ENCODE results near the gene CRIP2. TPM values are rescaled to one million over a fixed set of nuclear protein-coding genes. Genes with fewer than 3 reads are reported as not detected.

CRIP2 gene
- total and polyA plus RNA-seq, 2 donors (not counting 3 experiments of a cell fraction or from before 2014, with no cell fraction given), result 322 to 954 TPM

- ChIA-PET CTCF (no interaction called here), POLR2A (no interaction called here)
- Histone ChIP-seq H3K27ac (ENCODE audit: insufficient read depth, low read depth, low read length) (no peak overlapping the region), H2AFZ (ENCODE audit: low read depth, low read length) (no peak overlapping the region), H3K27me3 (ENCODE audit: control insufficient read depth in 2 of 2, insufficient read depth in 2 of 2, low read length in 2 of 2) (no peaks in the 10 kb centered on the region), H3K79me2 (ENCODE audit: control insufficient read depth, insufficient read depth, low read length) (no peaks in the 10 kb centered on the region), H3K36me3 (ENCODE audit: control insufficient read depth in 2 of 2, extremely low read depth in 1 of 2, insufficient read depth in 2 of 2, low read length in 2 of 2) (no peaks in the 10 kb centered on the region), H3K4me1 (ENCODE audit: control insufficient read depth, extremely low read depth, insufficient read depth, low read length) (no peaks in the 10 kb centered on the region), H3K4me3 (replicated peaks in 1 of 3; ENCODE audit: insufficient read depth in 1 of 3, low read depth in 1 of 3, low read length in 3 of 3) (no peak overlapping the region), H4K20me1 (replicated peaks; ENCODE audit: control insufficient read depth, extremely low read depth, insufficient read depth, low read length) (no peaks in the 10 kb centered on the region), H3K9ac (replicated peaks; ENCODE audit: extremely low read depth, insufficient read depth, low read length) (no peak overlapping the region), H3K4me2 (ENCODE audit: insufficient read depth, low read length) (no peak overlapping the region), H3K9me3 (replicated peaks; ENCODE audit: control insufficient read depth, insufficient read depth, low read length) (no peaks in the 10 kb centered on the region), H3K9me1 (replicated peaks; ENCODE audit: control insufficient read depth, extremely low read depth, insufficient read depth, low read length) (no peaks in the 10 kb centered on the region)
- BruUV-seq (replicated peaks), result no TSS peak
- intact Hi-C loops (cut with micrococcal nuclease), result no loop called here
- DNase-seq (ENCODE audit: low read depth, low spot score), result no peak
- TF ChIP-seq MAX (IDR thresholded peaks at IDR 0.05; ENCODE audit: insufficient read depth, insufficient read length) (no peak), POLR2A (IDR thresholded peaks at IDR 0.05; ENCODE audit: low read depth, low read length) (no peak), POLR2AphosphoS5 (IDR thresholded peaks at IDR 0.05; ENCODE audit: insufficient read depth, low read depth, low read length) (no peak), JUN (IDR thresholded peaks at IDR 0.05; ENCODE audit: borderline replicate concordance, insufficient read depth, insufficient read length, low read depth) (no peak), EZH2 (IDR thresholded peaks at IDR 0.05; ENCODE audit: borderline replicate concordance, low read depth, low read length, severe bottlenecking) (no peak), MYC (IDR thresholded peaks at IDR 0.05; ENCODE audit: low read depth, low read length) (no peak), GATA2 (IDR thresholded peaks at IDR 0.05; ENCODE audit: insufficient read depth, insufficient read length, low read depth, low read length) (no peak), FOS (IDR thresholded peaks at IDR 0.05; ENCODE audit: borderline replicate concordance, insufficient read depth, low read length) (no peak), CTCF (IDR thresholded peaks at IDR 0.05; ENCODE audit: extremely low read depth in 1 of 2, insufficient read depth in 1 of 2, low read depth in 1 of 2, low read length in 2 of 2) (no peak)
- dilution Hi-C loops (cut with MboI; ENCODE audit: extremely low pct_ligation_motif_present, low sequenced_read_pairs), result no loop called here
- FAIRE-seq, result no peak
These were observed 25.6 kb downstream of the CRIP2 start for GRCh38 chr14:105500036-105500725.

Measured in endothelial cell of umbilical vein (primary cell).